NCI-H524 (cell line): Measurements from ENCODE around the gene MBOAT2.
A peak's percentile ranks its signal among the peaks of the same experiment; 100 is the strongest.
"Not testable (repeated sequence)": the region's sequence is repeated elsewhere in the genome, so short reads cannot be mapped to it uniquely, and the experiment has no call there.

Source experiments
- DNase-seq, 2 experiments: peaks; one replicate each; lab custom pipeline; 2025; lab: John Stamatoyannopoulos, UW

MBOAT2 gene, protein sequence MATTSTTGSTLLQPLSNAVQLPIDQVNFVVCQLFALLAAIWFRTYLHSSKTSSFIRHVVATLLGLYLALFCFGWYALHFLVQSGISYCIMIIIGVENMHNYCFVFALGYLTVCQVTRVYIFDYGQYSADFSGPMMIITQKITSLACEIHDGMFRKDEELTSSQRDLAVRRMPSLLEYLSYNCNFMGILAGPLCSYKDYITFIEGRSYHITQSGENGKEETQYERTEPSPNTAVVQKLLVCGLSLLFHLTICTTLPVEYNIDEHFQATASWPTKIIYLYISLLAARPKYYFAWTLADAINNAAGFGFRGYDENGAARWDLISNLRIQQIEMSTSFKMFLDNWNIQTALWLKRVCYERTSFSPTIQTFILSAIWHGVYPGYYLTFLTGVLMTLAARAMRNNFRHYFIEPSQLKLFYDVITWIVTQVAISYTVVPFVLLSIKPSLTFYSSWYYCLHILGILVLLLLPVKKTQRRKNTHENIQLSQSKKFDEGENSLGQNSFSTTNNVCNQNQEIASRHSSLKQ

DNA sequence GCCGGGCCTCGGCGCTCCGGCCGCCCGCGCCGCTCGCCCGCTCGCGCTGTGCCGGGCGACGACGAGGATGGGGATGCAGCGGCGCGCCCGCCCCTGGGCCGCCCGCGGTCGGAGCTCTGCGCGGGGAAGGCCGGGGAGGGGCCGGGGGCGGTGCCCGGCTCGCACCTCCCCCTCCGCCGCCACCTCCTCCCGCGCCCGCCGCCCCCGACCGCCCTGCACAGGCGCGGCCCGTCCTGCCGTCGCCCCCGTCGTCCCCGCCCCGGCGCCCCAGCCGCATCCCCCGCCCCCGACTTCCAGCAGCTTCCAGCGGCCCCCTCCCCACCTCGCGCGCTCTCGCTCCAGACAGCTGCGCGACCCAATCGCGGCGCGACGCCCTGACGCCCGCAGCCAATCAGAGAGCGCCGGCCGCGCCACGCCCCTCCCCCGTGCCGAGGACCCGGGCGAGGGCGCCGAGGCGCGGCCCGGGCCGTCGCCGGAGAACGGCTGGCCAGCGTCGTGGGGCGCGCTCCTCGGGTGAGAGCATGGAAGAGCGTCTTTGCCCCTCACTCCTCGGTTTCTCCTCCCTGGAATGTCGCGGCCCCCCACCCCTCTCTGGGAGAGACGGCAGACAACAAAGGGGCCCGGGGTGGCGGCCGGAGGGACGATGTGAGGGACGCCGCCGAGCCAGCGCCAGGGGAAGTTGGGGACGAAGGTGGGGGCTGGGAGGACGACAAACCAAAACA lies at the start of gene MBOAT2:
TSS of gene MBOAT2 (minus strand) at position 69 of the 722 bp plus-strand sequence. CDS start 70 bp downstream, outside the sequence.
- peak; percentile 80 to 93 for DNase-seq

DNA sequence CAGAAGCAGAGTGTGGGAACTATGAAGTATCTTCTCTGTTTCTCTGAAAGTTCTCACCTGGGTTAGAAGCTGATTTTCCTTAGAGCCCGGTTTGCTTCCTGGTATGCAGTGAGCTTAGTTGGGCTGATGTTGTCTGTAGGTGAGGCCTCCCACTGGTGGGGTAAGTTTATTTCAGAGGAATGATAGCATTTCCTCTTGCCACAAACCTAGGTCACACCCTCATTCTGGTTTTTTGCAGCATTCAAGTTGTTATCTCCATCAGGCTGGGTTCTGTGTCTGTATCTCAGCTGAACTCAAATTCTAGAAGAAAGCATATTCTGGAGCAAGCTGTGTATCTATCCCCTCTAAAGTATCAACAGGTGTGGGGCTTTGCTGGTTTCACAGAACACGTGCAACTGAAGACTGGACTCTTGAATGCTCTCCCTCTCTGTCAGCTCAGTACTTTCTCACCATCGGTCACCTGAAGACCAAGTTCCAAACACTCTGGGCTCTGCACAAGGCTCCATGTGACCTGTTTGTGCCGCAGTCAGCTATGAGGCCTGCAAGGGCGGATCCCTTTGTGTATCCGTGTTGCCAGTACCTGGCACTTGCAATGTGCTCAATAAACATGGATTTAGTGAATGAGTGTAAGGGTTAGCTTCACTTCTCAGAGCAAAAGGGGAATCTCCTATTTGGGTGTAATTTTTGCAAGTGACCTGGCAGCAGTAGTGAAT lies 49.5 kb upstream of the MBOAT2 start:
- no peak for DNase-seq

DNA sequence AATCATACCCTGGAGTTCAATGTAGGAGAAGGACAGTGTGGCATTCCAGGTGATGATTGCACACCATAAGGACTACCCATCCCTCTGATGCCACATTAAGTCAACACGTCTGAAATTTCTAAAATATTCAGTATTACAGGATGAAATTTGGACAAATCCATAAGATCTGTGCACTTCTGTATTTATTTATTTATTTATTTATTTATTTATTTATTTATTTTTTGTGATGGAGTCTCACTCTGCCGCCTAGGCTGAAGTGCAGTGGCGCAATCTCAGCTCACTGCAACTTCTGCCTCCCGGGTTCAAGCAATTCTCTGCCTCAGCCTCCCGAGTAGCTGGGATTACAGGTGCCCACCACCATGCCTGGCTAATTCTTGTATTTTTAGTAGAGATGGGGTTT lies 48.0 kb upstream of the MBOAT2 start:
- not testable (repeated sequence) for DNase-seq

- no peak for DNase-seq
Measured at GRCh38 chr2:9050122-9050809, 46.8 kb upstream of the MBOAT2 start.

- no peak for DNase-seq
Measured at GRCh38 chr2:9045595-9045994, 42.1 kb upstream of the MBOAT2 start.

- DNase-seq, result not testable (repeated sequence)
Measured at GRCh38 chr2:9043491-9043890, 40.0 kb upstream of the MBOAT2 start.

DNA sequence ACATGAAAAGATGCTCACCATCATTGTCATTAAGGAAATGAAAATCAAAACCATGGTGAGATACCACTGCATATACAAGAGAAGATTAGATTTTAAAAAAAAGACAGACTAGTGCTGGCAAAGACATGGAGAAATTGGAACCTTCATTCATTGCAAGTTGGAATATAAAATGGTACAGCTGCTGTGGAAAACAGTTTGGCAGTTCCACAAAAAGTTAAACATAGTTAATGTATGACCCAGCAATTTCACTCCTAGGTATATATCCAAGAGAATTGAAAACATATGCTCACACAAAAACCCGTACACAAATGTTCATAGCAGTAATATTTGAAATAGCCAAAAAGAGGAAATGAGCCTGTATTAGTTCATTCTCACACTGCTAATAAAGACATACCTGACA lies 33.7 kb upstream of the MBOAT2 start:
- no peak for DNase-seq

GRCh38 chr2:9033385-9034168 lies 30.1 kb upstream of the MBOAT2 start:
- DNase-seq, result peak; percentile 69 to 87

DNA sequence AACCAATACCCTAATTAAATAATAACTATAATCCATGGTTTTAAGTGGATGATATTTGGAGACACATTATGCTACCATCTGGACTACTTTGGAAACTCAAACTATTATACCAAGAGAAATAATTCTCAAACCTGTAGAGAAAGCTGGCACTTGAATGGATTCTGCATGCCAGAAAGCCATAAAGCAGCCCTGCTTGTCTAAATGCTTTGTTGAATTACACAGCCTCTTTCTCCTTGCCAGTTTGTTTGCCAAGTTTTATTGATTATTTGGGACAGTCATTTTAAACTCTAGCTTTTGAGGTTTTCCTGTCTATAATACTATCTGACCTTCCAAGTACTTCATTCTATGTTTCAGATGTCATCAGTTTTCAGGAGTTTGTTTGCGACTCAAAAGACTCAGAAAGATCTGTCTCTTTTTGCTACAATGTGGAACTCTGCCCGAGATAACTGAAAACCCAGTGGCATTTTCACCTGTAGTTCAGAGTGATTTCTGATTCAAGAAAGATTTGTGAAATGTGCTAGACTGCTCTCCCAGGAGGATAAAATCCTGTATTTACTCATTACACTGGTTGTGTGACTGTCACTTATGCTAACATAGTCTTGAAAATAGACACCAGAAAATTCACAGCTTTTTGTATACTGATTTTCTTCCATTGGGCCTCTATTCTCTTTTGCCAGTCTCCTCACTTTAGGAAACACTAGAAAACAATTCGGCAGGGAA lies 29.2 kb upstream of the MBOAT2 start:
- peak; percentile 73 to 94 for DNase-seq

DNA sequence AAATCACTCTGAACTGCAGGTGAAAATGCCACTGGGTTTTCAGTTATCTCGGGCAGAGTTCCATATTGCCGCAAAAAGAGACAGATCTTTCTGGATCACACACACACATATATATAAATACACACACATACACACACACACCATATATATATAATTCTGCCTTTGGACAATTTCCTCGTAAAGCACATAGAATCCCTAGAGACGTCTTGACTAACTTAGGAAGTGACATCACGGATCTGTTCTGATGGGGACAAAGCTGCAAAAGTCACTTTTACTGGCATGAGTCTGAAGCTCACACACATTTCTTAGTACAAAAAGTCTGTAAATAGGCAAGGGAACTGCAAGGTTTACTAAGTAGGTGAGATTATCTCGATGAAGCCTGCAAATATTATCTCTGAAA lies 28.6 kb upstream of the MBOAT2 start:
- no peak for DNase-seq

DNA sequence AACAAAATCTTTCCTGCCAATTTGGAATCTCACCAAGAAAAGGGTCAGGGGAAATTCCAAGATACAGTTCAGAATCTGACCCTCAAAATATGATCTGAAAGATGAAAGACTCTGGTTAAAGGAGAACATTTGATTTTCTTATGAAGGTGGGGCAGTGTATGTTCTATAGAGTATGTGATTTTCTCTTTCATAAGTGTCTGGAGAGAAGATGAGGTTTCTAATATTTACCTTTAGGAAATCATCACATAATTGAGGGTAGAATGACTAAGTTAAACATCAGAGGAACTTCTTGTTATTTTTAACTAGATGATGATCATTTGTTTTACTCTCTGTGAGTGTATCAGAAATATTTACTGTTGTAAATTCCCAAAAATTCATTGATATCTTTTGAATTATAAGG lies 27.8 kb upstream of the MBOAT2 start:
- DNase-seq, result no peak

GRCh38 chr2:9030841-9031240 lies 27.4 kb upstream of the MBOAT2 start:
- no peak for DNase-seq

DNA sequence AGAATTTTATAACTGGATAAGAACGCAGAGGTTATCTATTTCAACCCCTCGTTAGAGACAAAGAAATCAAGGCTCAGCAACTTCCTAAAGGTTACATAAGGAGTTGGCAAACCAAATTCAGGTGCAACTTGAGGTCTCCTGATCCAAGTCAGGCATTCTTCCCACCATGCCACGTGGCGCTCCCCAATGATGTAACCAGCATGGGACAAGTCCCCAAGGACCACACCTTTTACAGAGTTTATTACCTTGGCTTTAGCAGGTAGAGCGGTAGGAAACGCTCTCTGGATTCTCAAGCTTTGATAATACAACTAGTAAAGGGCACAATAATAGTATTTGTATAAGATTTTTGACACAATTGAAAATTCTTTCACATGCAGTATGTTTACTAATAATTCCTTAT lies 26.7 kb upstream of the MBOAT2 start:
- DNase-seq, result no peak

- DNase-seq, result peak in 1 of 2 experiments; percentile 42
Measured at GRCh38 chr2:9029721-9030120, 26.2 kb upstream of the MBOAT2 start.

DNA sequence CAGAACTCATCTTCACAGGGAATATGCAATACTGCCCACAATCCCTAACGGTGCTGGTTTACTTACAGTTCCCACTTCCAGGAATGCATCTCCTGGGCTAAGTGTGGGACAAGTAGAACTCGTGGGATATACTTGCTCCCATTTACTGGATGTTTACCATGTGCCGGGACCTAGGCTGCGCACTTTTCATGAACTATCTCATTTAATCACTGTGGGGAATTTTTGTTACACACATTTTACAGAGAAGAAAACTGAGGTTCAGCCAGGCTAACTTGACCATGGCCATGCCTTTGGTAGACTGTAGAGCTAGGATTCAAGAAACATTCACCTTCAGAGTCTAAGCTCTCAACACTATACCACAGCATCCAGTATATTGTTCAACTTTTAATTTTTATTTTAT lies 24.4 kb upstream of the MBOAT2 start:
- DNase-seq, result no peak

DNA sequence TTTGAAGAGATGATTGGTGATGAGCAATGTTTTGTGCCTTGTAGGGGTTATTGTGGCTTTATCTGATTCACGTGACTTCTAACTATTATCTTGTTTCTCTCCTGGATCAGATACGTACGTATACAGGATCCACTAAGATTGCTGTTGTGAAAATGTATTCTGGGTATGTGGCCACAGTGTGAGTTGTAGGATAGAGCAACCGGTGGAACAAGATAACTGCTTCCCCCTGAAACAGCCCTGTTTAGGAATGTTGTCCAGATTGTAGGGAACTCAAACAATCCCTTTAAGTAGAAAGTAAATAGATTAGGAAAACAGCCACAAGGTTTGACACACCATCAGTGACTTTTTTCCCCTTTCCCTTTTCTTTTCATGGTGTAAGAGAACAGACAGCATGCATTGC lies 22.3 kb upstream of the MBOAT2 start:
- DNase-seq, result no peak

- DNase-seq, result no peak
Measured at GRCh38 chr2:9024575-9024974, 21.1 kb upstream of the MBOAT2 start.

DNA sequence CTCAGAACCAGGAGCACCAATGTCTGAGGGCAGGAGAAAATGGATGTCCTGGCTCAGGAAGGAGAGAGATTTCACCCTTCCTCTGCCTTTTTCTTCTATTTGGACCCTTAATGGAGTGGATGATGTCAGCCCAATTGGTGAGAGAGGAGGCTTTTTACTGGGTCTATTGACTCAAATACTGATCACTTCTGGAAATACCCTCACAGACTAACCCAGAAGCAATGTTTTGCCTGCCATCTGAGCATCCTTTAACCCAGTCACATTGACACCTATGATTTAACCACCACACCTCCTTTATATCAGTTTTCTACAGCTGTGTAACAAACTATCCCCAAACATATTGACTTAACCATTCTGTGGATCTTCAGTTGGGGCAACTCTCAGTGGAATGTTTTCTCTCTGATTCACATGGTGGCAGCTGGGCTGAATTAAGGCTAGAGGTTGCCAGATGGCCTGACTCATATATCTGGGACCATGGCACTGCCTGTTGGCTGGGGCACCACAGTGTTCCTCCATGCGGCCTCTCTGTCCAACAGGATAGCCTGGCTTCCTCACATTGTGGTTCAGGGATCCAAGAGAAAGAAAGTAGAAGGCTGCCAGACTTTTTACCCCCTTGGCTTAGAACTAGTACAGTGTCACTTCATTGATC lies 18.2 kb upstream of the MBOAT2 start:
- peak; percentile 9 to 46 for DNase-seq

DNA sequence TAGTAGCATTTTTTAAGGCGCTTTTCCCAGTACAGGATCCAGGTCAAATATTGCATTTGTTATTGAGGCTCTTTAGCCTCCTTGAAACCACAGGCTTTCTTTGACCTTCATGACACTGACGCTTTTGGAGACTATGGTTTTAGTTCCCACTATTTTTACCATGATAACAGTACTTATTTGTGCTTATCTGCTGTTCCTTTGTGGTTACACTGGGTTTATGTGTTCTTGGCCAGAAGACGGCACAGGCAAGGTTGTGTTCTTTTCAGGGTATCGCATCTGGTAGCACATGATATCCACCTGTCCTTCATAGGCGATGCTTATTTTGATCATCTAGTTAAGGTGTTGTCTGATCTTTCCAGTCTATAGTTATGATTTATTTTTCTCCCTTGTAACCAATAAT lies 16.8 kb upstream of the MBOAT2 start:
- no peak for DNase-seq

DNA sequence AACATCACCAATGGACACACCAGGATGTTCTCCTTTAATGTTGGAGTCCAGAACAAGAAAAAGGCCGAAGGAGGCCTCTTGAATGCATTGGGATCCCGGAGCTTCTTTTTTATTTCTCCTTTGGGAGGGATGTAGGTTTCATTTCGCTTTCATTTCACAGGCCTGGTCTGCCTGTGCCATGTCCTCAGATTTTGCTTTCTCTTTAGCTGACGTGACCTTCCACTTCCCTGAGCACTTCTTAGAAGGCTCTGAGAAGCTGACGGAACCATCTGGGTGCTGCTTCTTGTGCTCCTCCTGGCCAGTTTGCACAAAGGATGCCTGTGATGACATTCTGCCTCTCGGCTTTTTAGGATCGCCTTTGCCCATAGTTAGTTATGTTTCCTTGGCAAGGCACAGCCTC lies 15.1 kb upstream of the MBOAT2 start:
- DNase-seq, result no peak
